ENCODE results near the gene PHLDB2.
A peak's percentile ranks its signal among the peaks of the same experiment; 100 is the strongest.
"Not testable (repeated sequence)": the region's sequence is repeated elsewhere in the genome, so short reads cannot be mapped to it uniquely, and the experiment has no call there.

PHLDB2 gene

DNA sequence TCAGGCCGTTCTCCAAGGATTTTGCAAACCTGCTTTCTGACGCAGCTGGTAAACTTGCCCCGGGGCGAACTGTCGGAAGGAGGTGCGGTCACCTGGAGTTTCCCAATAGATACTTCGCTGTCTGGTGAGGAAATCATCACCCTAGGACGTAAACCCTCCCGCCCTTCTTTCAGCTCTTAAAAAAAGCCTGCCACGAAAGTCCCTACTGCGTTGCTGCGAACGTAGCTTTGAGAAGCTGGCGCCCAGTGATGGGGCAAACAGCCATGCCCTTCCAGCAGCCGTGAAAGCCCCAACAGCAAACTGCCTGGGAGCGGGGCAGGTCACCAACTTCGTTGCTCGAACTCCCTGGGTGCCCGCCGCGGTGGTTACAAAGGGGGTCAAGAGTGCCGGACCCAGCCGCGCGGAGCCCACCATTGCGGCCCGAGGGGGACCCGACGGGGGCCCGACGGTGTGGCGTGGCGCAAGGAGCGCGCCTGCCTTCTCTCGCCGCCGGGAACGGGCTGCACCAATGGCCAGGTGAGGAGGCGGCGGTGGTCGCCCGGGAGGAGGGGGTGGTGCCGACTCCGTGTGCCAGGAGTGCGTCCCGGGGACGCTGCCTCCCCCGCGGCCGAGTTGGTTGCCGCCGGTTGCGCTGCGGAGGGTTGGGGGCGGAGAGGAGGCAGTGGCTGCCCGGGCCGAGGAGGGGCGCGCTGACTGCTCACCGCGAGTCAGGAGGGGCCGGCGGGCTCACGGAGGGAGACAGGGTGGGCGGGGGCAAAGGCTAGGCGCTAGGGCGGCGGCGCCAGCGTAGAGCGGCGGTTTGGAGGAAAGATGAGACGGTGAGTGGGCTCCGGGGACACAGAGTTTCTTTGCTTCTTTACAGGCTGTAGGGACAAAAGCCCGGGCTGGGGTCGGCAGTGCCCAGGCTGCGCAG, at the start of gene PHLDB2:
Gene PHLDB2, plus strand, starts transcription at position 205 of the 913 bp plus-strand sequence. CDS start 24,813 bp downstream, outside the sequence.
- H3K4me3 ChIP-seq (ENCODE audit: low read depth, low read length): peak within 1 kb of the TSS; percentile 79
- in situ Hi-C loops (cut with HindIII; ENCODE audit: low sequenced_read_pairs): no loop called here
- TF ChIP-seq, protein P1, sequence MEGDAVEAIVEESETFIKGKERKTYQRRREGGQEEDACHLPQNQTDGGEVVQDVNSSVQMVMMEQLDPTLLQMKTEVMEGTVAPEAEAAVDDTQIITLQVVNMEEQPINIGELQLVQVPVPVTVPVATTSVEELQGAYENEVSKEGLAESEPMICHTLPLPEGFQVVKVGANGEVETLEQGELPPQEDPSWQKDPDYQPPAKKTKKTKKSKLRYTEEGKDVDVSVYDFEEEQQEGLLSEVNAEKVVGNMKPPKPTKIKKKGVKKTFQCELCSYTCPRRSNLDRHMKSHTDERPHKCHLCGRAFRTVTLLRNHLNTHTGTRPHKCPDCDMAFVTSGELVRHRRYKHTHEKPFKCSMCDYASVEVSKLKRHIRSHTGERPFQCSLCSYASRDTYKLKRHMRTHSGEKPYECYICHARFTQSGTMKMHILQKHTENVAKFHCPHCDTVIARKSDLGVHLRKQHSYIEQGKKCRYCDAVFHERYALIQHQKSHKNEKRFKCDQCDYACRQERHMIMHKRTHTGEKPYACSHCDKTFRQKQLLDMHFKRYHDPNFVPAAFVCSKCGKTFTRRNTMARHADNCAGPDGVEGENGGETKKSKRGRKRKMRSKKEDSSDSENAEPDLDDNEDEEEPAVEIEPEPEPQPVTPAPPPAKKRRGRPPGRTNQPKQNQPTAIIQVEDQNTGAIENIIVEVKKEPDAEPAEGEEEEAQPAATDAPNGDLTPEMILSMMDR (IDR thresholded peaks at IDR 0.05; ENCODE audit: low read depth, low read length, missing control alignments): peak; percentile 13
- DNase-seq (ENCODE audit: low read depth): peak; percentile 53

DNA sequence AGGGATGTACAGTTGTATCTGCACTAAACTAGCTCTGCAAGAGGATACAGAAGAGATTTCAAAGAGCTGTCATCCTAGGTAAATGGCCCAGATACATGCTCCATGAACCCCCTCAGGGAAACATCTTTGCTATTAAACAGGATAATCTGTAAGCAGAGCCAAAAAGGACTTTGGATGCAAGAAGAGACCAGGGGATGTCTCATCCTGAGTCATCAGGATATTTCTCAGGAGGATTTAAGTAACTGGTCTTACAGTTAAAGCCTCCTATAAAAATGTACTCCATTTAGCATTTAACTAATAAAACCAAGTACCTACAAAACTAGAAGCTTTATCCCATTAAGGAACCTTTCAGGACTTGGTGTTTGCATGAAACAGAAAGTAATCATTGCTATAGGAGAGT, 48.2 kb upstream of the PHLDB2 start:
- TF ChIP-seq, protein P1 (IDR thresholded peaks at IDR 0.05; ENCODE audit: low read depth, low read length, missing control alignments): no peak
- DNase-seq (ENCODE audit: low read depth): no peak
- H3K4me3 ChIP-seq (ENCODE audit: low read depth, low read length): no peak overlapping the region
- in situ Hi-C loops (cut with HindIII; ENCODE audit: low sequenced_read_pairs): no loop called here

GRCh38 chr3:111811811-111812210, 47.3 kb upstream of the PHLDB2 start:
- in situ Hi-C loops (cut with HindIII; ENCODE audit: low sequenced_read_pairs): no loop called here
- no peak for DNase-seq (ENCODE audit: low read depth)
- TF ChIP-seq, protein P1 (IDR thresholded peaks at IDR 0.05; ENCODE audit: low read depth, low read length, missing control alignments): no peak
- no peak overlapping the region for H3K4me3 ChIP-seq (ENCODE audit: low read depth, low read length)

DNA sequence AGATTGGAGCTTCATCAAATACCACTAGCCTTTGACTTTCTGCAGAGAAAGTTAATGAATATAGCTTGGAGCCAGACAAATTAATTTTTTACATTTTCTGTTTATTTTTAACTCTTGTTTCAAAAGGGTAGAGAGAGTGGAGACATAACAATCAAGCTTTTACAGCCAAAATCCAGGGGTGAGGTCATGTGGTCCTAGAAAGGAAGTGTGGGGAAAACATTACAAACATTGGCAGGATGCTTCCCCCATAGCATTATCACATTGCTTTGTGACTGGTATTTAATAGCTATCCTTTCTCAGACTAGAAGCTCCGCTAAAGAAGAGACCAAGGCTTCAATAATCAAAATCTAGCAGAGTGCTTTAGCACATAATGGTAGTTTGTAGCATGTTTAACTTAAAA, 46.4 kb upstream of the PHLDB2 start:
- TF ChIP-seq, protein P1 (IDR thresholded peaks at IDR 0.05; ENCODE audit: low read depth, low read length, missing control alignments): no peak
- no peak for DNase-seq (ENCODE audit: low read depth)
- H3K4me3 ChIP-seq (ENCODE audit: low read depth, low read length): no peak overlapping the region
- in situ Hi-C loops (cut with HindIII; ENCODE audit: low sequenced_read_pairs): no loop called here

DNA sequence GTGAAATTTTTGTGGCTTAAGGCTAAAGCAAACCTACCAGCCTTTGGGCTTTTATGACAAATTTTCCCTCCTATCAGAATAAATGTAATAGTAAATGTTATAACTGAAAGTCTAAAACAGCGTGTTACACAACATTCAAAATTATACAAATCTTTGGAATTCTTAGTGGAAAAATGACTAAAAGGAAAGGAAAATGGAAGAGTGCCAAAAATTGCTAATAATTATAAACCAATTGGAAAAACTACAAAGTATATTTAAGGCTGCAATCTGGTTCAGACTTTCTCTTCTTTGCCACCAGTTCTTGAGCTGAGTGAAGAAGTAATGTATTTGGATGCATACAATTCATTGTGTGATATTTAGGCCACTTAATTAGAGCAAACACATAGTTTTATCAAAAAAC, 45.6 kb upstream of the PHLDB2 start:
- DNase-seq (ENCODE audit: low read depth): no peak
- no peak overlapping the region for H3K4me3 ChIP-seq (ENCODE audit: low read depth, low read length)
- in situ Hi-C loops (cut with HindIII; ENCODE audit: low sequenced_read_pairs): no loop called here
- TF ChIP-seq, protein P1 (IDR thresholded peaks at IDR 0.05; ENCODE audit: low read depth, low read length, missing control alignments): no peak

DNA sequence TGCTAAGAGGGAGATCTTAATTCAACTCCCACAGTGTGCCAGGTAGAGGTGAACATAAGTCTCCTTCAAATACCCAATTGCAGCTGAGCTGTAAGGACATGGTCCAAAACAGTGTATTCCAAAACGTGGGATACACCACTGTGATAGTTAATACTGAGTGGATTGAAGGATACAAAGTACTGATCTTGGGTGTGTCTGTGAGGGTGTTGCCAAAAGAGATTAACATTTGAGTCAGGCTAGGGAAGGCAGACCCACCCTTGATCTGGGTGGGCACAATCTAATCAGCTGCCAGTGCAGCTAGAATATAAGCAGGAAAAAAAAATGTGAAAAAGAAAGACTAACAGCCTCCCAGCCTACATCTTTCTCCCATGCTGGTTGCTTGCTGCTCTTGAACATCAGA, 45.1 kb upstream of the PHLDB2 start:
- TF ChIP-seq, protein P1 (IDR thresholded peaks at IDR 0.05; ENCODE audit: low read depth, low read length, missing control alignments): no peak
- DNase-seq (ENCODE audit: low read depth): no peak
- H3K4me3 ChIP-seq (ENCODE audit: low read depth, low read length): no peak overlapping the region
- in situ Hi-C loops (cut with HindIII; ENCODE audit: low sequenced_read_pairs): no loop called here

DNA sequence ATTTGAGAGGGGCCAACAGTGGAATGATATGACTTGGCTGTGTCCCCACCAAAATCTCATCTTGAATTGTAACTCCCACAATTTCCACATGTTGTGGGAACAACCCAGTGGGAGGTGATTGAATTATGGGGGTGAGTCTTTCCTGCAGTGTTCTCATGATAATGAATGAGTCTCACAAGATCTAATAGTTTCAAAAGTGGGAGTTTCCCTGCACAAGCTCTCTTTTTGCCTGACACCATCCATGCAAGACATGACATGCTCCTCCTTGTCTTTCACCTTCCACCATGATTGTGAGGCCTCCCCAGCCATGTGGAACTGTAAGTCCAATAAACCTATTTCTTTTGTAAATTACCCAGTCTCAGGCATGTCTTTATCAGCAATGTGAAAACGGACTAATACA, 42.3 kb upstream of the PHLDB2 start:
- DNase-seq (ENCODE audit: low read depth); H3K4me3 ChIP-seq (ENCODE audit: low read depth, low read length); in situ Hi-C loops (cut with HindIII; ENCODE audit: low sequenced_read_pairs): not testable (repeated sequence)
